K562 (cell line): ENCODE data around the gene KRTAP8-1. TPM values are rescaled to one million over a fixed set of nuclear protein-coding genes. Genes with fewer than 3 reads are reported as not detected.

Source experiments
- ATAC-seq: fragments of 200-7000 bp; cut with Tn5 transposase; 3 replicates; pipeline ENCODE4 v1.9.1; 2020; ENCODE audit warnings: moderate library complexity
- Bru-seq: library from RNA; stranded (reverse); fragments of 400-500 nt; gene quantifications from one replicate; lab custom pipeline; 2021; lab: Mats Ljungman, UMichigan
- BruChase-seq, 2 experiments: library from RNA; stranded (reverse); fragments of 400-500 nt; gene quantifications; one replicate each; lab custom pipeline; 2021; lab: Mats Ljungman, UMichigan
- BruUV-seq: library from RNA; stranded (reverse); fragments of 400-500 nt; replicated peaks from 2 replicates; lab custom pipeline; 2021; lab: Mats Ljungman, UMichigan
- CTCF ChIA-PET: fragments of 300-600 bp; formaldehyde crosslinking; extraction: SDS; loops from one replicate; lab custom pipeline; 2021; ENCODE audit warnings: low intra/inter-chr PET ratio; lab: Yijun Ruan, JAX
- POLR2A ChIA-PET: fragments of 300-600, 350-650 bp; sonication (Branson Sonifier 250); formaldehyde crosslinking; extraction: SDS; loops from one replicate; lab custom pipeline; 2021; ENCODE audit warnings: antibody characterized with exemption, inconsistent platforms; lab: Yijun Ruan, JAX
- DNase-seq, 4 experiments: peaks; one replicate each; pipeline versions ENCODE4 v3.0.0 to v3.0.0-alpha.2; 2011 to 2018; ENCODE audit warnings: low spot score in 3 of 4, mixed read lengths in 3 of 4; ENCODE audit errors: extremely low read depth in 1 of 4
- FAIRE-seq: peaks from 2 replicates; lab custom pipeline; 2011; peaks lifted over from hg19 to GRCh38; lab: Jason Lieb, UNC
- H2AFZ ChIP-seq: 2 replicates; pipeline ENCODE4 v1.6.0; 2011; ENCODE audit warnings: low read depth, low read length, control low read depth, inconsistent platforms
- H3K27ac ChIP-seq: fragments of 200-600 bp; 3 replicates; pipeline ENCODE4 v1.8.0; 2011; ENCODE audit warnings: low read depth, mild to moderate bottlenecking, control low read depth, inconsistent platforms, low read length, moderate library complexity, mixed read lengths; ENCODE audit errors: extremely low read depth
- H3K27me3 ChIP-seq, 2 experiments: fragments of 300-600 bp in 1 of 2; 2 replicates in 1 of 2; 3 replicates in 1 of 2; pipeline versions ENCODE4 v1.6.0 to v1.8.0; 2011; ENCODE audit warnings: inconsistent platforms in 2 of 2, low read length in 2 of 2, mild to moderate bottlenecking in 1 of 2, mixed read lengths in 1 of 2, moderate library complexity in 1 of 2; ENCODE audit not compliant: control insufficient read depth in 2 of 2, insufficient read depth in 2 of 2
- H3K36me3 ChIP-seq: fragments of 300-600 bp; 3 replicates; pipeline ENCODE4 v1.8.0; 2011; ENCODE audit warnings: mild to moderate bottlenecking, low read length, inconsistent platforms; ENCODE audit not compliant: control insufficient read depth, insufficient read depth
- H3K4me1 ChIP-seq, 2 experiments: fragments of 200-600 bp in 1 of 2; replicated peaks in 1 of 2; 2 replicates in 1 of 2; 3 replicates in 1 of 2; pipeline versions ENCODE4 v1.5.1 to v1.8.0; 2011; ENCODE audit warnings: inconsistent platforms in 2 of 2, low read length in 2 of 2, mild to moderate bottlenecking in 1 of 2, mixed read lengths in 1 of 2, moderate library complexity in 1 of 2; ENCODE audit not compliant: control insufficient read depth in 2 of 2, insufficient read depth in 2 of 2
- H3K4me2 ChIP-seq: 2 replicates; pipeline ENCODE4 v1.6.1; 2011; ENCODE audit warnings: low read length, control low read depth, inconsistent platforms, mixed read lengths; ENCODE audit not compliant: insufficient read depth
- H3K4me3 ChIP-seq: fragments of 200-600 bp; sonication (generic), shearing (Covaris generic); 2 replicates; pipeline ENCODE4 v1.5.1; 2016; ENCODE audit warnings: control low read depth, inconsistent platforms
- H3K79me2 ChIP-seq: fragments of 200-600 bp; 3 replicates; pipeline ENCODE4 v1.8.0; 2011; ENCODE audit warnings: low read length, inconsistent platforms; ENCODE audit not compliant: control insufficient read depth, insufficient read depth
- H3K9ac ChIP-seq, 2 experiments: 2 replicates each; pipeline versions ENCODE4 v1.6.0 to v1.6.1; 2011; ENCODE audit warnings: low read depth in 2 of 2, low read length in 2 of 2, control low read depth in 1 of 2, inconsistent platforms in 1 of 2, mild to moderate bottlenecking in 1 of 2, mixed read lengths in 1 of 2; ENCODE audit not compliant: insufficient read depth in 1 of 2
- H3K9me1 ChIP-seq: one replicate; pipeline ENCODE4 v1.6.0; 2011; ENCODE audit warnings: inconsistent platforms, mild to moderate bottlenecking, low read length, moderate library complexity; ENCODE audit not compliant: control insufficient read depth, insufficient read depth
- H3K9me3 ChIP-seq: replicated peaks from 2 replicates; pipeline ENCODE4 v1.5.1; 2011; ENCODE audit warnings: low read depth, low read length, inconsistent platforms; ENCODE audit not compliant: control insufficient read depth, insufficient read depth
- H4K20me1 ChIP-seq: replicated peaks from 2 replicates; pipeline ENCODE4 v1.6.1; 2011; ENCODE audit warnings: low read length, inconsistent platforms, mixed read lengths; ENCODE audit not compliant: control insufficient read depth, insufficient read depth
- ATF2 ChIP-seq: sonication (generic); formaldehyde crosslinking; IDR thresholded peaks from 2 replicates; pipeline ENCODE4 v1.8.1; 2022; ENCODE audit warnings: missing genetic modification reagents
- PYGO2 ChIP-seq: fragments of 450-650 bp; IDR thresholded peaks from 2 replicates; pipeline ENCODE4 v1.6.1; 2016; ENCODE audit warnings: mild to moderate bottlenecking, missing genetic modification characterization, moderate library complexity, missing compliant biosample characterization
- SETDB1 ChIP-seq: IDR thresholded peaks from one replicate; pipeline ENCODE4 v1.6.1; 2012; ENCODE audit warnings: low read length, control low read depth, inconsistent platforms
- WGBS: fragments of 100-300 bp; shearing (Covaris generic); methylation state at CpG from one replicate; pipeline ENCODE4 v1.1.6; 2016; ENCODE audit warnings: low coverage, mixed read lengths; ENCODE audit not compliant: insufficient coverage; ENCODE audit errors: missing lambda C conversion rate; 5-methylcytosine and 5-hydroxymethylcytosine counted together
- in situ Hi-C: fragments of 300-500 bp; cut with MboI; formaldehyde crosslinking; loops from 4 replicates; pipeline ENCODE4 v1.15.0; 2018; ENCODE audit warnings: inconsistent platforms, mixed read lengths
- intact Hi-C: fragments of 100-400 bp; cut with micrococcal nuclease; formaldehyde crosslinking; loops from 2 replicates; pipeline ENCODE4 v1.14.2; 2022
- long read RNA-seq, 3 experiments: library from polyadenylated mRNA in 2 of 3; library from RNA in 1 of 3; unstranded in 2 of 3; stranded (forward) in 1 of 3; transcript quantifications; one replicate each; pipeline ENCODE4 v2.0.0, GENCODE V29; 2019 to 2022
- polyA minus RNA-seq, 3 experiments: library from RNA; depleted of rRNA, polyadenylated mRNA; stranded (reverse); fragments of >200 nt; gene quantifications; 2 replicates each; pipeline ENCODE4 v1.2.3, GENCODE V29; 2011
- polyA plus RNA-seq, 8 experiments: library from polyadenylated mRNA; depleted of rRNA in 4 of 8; stranded (reverse) in 5 of 8; unstranded in 3 of 8; fragments of >200 nt; fragmentation: Nextera tagmentation in 2 of 8; fragmentation: Illumina TruSeq in 1 of 8; extraction: Ambion mirVana in 2 of 8; extraction: Trizol in 1 of 8; gene quantifications; 2 replicates each; pipeline versions ENCODE4 v1.2.1 to v1.2.3, GENCODE V29; 2011 to 2014; ENCODE audit warnings: inconsistent platforms in 1 of 8, missing spikeins in 1 of 8
- total RNA-seq, 7 experiments: library from RNA; depleted of rRNA in 6 of 7; stranded (reverse); fragments of >200 nt in 6 of 7; fragmentation: Illumina TruSeq in 2 of 7; extraction: Trizol in 2 of 7; gene quantifications; 2 replicates each; pipeline versions ENCODE4 v1.2.1 to v1.2.3, GENCODE V29; 2011 to 2021; ENCODE audit warnings: low replicate concordance in 1 of 7

The KRTAP8-1 gene
- total RNA-seq (2011; cell fraction: chromatin; rRNA removed; ENCODE audit: low replicate concordance) = not detected in 2 replicates
- not detected in 2 replicates for total RNA-seq (2011; cell fraction: nucleolus; rRNA removed)
- not detected in 2 replicates for total RNA-seq (2011; cell fraction: nucleoplasm; rRNA removed)
- total RNA-seq (2014; rRNA removed) = not detected in 2 replicates
- not detected in 2 replicates for total RNA-seq (2014; rRNA removed; fragmentation: Illumina TruSeq; extraction: Trizol)
- total RNA-seq (2015; rRNA removed; fragmentation: Illumina TruSeq; extraction: Trizol) = not detected in 2 replicates
- total RNA-seq (2021) = not detected in 2 replicates
- polyA plus RNA-seq (2011; rRNA removed) = not detected in 2 replicates
- not detected in 2 replicates for polyA plus RNA-seq (2011; cell fraction: cytosol; rRNA removed)
- polyA plus RNA-seq (2011; cell fraction: nucleus; rRNA removed) = not detected in 2 replicates
- polyA plus RNA-seq (2012) = not detected in 2 replicates
- not detected in 2 replicates for polyA plus RNA-seq (2014; fragmentation: Illumina TruSeq; extraction: Trizol)
- polyA plus RNA-seq (2014; fragmentation: Nextera tagmentation; extraction: Ambion mirVana) = not detected
- not detected in 2 replicates for polyA plus RNA-seq (2014; rRNA removed)
- not detected in 2 replicates for polyA minus RNA-seq (2011; rRNA and poly(A)+ RNA removed)
- polyA minus RNA-seq (2011; cell fraction: cytosol; rRNA and poly(A)+ RNA removed) = not detected in 2 replicates
- polyA minus RNA-seq (2011; cell fraction: nucleus; rRNA and poly(A)+ RNA removed) = not detected in 2 replicates
- Bru-seq, nascent RNA = not detected
- not detected for BruChase-seq, experiment 1, labeled RNA remaining after a 2-hour chase
- BruChase-seq, experiment 2, labeled RNA remaining after a 6-hour chase = not detected
- long read RNA-seq, experiment 1 = 0 reads
- long read RNA-seq, experiment 2 = 0 reads
- long read RNA-seq, experiment 3 = 0 reads

- BruUV-seq = no TSS peak
- FAIRE-seq (no peak), ATAC-seq (no peak), DNase-seq (no peak)
- Histone ChIP-seq H3K4me2 (no peak within 1 kb of the TSS), H3K27me3 (no peaks in the 10 kb centered on the region), H3K9ac (no peak within 1 kb of the TSS), H3K27ac (no peak within 1 kb of the TSS), H3K9me1 (no peaks in the 10 kb centered on the region), H4K20me1 (no peaks in the 10 kb centered on the region), H3K36me3 (no peaks in the 10 kb centered on the region), H3K4me1 (no peaks in the 10 kb centered on the region), H3K79me2 (no peaks in the 10 kb centered on the region), H3K9me3 (no peaks in the 10 kb centered on the region; the same call in 1 of the 2 replicates), H2AFZ (no peak within 1 kb of the TSS), H3K4me3 (no peak within 1 kb of the TSS)
- CTCF ChIA-PET = no interaction called here
- POLR2A ChIA-PET = no interaction called here
- intact Hi-C loops = no loop called here
- TF ChIP-seq SETDB1 = no peak
- no peak for TF ChIP-seq ATF2 (CRISPR knock-in tag)
- no peak for TF ChIP-seq PYGO2 (tag)
- WGBS = 2% methylated on average over 5 of the region's 5 CpGs
- in situ Hi-C loops = no loop called here
Measured at GRCh38 chr21:30813174-30813573, at the start of gene KRTAP8-1. Gene KRTAP8-1, minus strand, starts transcription at chr21:30813274. Its CDS starts 54 bp downstream, at chr21:30813220.
